Measurements from ENCODE around the gene OR52K1. TPM values are rescaled to one million over a fixed set of nuclear protein-coding genes. Genes with fewer than 3 reads are reported as not detected.

The OR52K1 gene
- total RNA-seq, 1 donor from 2014 or later, result not detected

DNA sequence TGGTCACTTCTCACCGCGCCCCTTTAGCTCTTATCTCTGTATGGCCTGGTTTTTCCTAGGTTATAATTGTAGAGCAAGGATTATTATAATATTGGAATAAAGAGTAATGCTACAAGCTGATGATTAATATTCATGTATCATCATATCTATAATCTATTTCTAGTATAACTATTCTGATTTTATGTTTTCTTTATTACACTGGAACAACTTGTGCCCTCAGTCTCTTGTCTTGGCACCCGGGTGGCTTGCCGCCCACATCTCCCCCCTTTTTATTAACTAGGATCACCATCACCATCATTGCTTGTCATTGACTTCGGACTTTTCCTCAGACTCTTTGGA is 11.0 kb downstream of the OR52K1 start:
- intact Hi-C loops (cut with DNase I), result loop anchor here (1.0 kb wide), 1 partner anchor 306 kb away; no protein-coding TSS in a partner anchor
- no peaks in the 10 kb centered on the region for H3K27me3 ChIP-seq

GRCh38 chr11:4495487-4495886 is 13.0 kb downstream of the OR52K1 start:
- intact Hi-C loops (cut with DNase I), result no loop called here
- no peak overlapping the region for H3K4me3 ChIP-seq
- H3K27ac ChIP-seq, result no peak overlapping the region
- no peak for TF ChIP-seq CTCF (IDR thresholded peaks at IDR 0.05)
- no peak for DNase-seq (ENCODE audit: low spot score in 2 of 2)
- no peaks in the 10 kb centered on the region for H3K4me1 ChIP-seq
- H3K9me3 ChIP-seq, result no peaks in the 10 kb centered on the region
- H3K27me3 ChIP-seq, result no peaks in the 10 kb centered on the region
- no peaks in the 10 kb centered on the region for H3K36me3 ChIP-seq

More for the DNA sequence above, 11.0 kb downstream of the OR52K1 start:
- Histone ChIP-seq H3K4me3 (no peak overlapping the region), H3K27ac (no peak overlapping the region), H3K4me1 (no peaks in the 10 kb centered on the region), H3K9me3 (no peaks in the 10 kb centered on the region), H3K36me3 (no peaks in the 10 kb centered on the region)
- no peak for DNase-seq (ENCODE audit: low spot score in 2 of 2)
- no peak for TF ChIP-seq CTCF (IDR thresholded peaks at IDR 0.05)

DNA sequence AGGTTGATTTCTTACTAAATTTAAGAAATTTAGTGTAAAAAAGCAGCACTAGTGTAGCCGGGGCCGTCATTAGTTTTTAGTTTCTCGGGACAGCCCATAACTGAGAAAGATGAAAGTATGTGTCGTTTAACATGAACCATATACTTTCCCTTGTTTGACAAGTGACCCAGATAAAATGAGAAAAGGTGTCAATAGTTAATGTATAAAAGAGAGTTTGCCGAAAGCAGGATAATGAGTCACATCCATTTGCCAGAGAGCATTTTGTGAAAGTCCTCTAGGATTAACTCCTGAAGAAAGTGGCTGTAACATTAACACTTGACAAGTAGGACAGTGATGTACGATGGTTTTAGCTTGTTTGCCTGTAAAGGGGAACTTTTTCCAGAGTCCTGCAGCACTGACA is 13.5 kb downstream of the OR52K1 start:
- no peaks in the 10 kb centered on the region for H3K36me3 ChIP-seq
- TF ChIP-seq CTCF (IDR thresholded peaks at IDR 0.05), result no peak

DNA sequence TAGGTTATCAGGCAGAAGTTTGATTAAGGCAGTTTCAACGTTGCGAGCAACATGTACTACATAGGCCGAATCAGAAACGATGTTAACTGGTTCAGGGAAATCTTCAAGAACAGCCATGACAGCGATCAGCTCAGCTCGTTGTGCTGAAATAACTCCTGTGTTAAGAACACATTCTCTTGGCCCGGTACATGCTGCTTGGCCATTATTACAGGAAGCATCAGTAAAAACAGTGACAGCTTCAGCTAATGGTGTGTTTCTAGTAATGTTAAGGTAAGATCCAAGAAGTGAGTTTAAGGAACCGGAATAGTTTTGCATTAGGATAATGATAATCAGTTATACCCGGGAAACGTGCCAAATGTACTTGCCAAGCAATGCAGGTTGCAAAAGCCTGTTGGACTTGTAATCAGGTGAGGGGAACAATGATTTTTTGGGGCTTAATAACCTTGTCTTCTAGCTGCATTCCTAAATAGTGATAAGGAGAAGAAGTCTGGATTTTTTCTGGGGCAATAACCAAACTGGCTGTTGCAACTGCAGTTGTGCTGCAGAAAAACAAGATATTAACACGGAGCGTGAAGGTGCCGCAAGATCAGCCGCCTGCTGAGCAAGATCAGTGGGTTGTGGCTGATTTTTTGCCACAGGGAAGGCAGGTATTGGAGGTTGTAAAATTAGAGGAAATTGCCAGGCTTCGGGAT is 14.3 kb downstream of the OR52K1 start:
- H3K27me3 ChIP-seq, result no peaks in the 10 kb centered on the region
- H3K9me3 ChIP-seq, result no peaks in the 10 kb centered on the region
- H3K4me3 ChIP-seq, result no peak overlapping the region
- no peak overlapping the region for H3K27ac ChIP-seq
- H3K4me1 ChIP-seq, result no peaks in the 10 kb centered on the region
- intact Hi-C loops (cut with DNase I), result no loop called here
- no peak for DNase-seq (ENCODE audit: low spot score in 2 of 2)
- H3K36me3 ChIP-seq, result no peaks in the 10 kb centered on the region
- no peak for TF ChIP-seq CTCF (IDR thresholded peaks at IDR 0.05)

More for the DNA sequence above, 13.5 kb downstream of the OR52K1 start:
- no peaks in the 10 kb centered on the region for H3K4me1 ChIP-seq
- H3K27ac ChIP-seq, result no peak overlapping the region
- no peaks in the 10 kb centered on the region for H3K9me3 ChIP-seq
- no peak for DNase-seq (ENCODE audit: low spot score in 2 of 2)
- no peak overlapping the region for H3K4me3 ChIP-seq
- intact Hi-C loops (cut with DNase I), result no loop called here
- no peaks in the 10 kb centered on the region for H3K27me3 ChIP-seq

DNA sequence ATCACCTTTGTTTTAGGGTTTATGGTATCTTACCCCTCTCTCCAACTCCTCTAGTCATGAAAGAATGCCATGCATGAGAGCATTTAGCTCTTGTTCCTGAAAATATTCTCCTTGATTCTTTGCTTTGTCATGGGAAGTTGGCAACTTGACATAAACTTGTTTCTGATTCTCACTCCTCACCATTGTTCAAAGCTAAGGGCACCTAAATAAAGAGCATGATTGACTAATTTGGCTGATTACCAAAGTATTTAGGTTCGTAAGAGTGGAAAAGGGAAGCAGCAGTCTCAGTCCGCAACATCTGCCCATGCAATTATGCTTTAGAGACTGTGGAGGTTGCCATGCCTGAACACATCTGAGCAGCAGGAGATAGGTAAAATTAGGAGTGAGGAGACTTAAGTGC is 26.4 kb downstream of the OR52K1 start:
- Histone ChIP-seq H3K36me3 (no peaks in the 10 kb centered on the region), H3K27ac (no peak overlapping the region), H3K9me3 (no peaks in the 10 kb centered on the region), H3K27me3 (no peaks in the 10 kb centered on the region), H3K4me1 (no peaks in the 10 kb centered on the region), H3K4me3 (no peak overlapping the region)
- no peak for TF ChIP-seq CTCF (IDR thresholded peaks at IDR 0.05)
- intact Hi-C loops (cut with DNase I), result no loop called here
- no peak for DNase-seq (ENCODE audit: low spot score in 2 of 2)

All from ascending aorta (tissue), 2 donors.